Heart right ventricle (tissue), 16 donors: Measurements from ENCODE around the gene UBA6. TPM values are rescaled to one million over a fixed set of nuclear protein-coding genes. Genes with fewer than 3 reads are reported as not detected.
A peak's percentile ranks its signal among the peaks of the same experiment; 100 is the strongest.

ENCODE experiments used
- ATAC-seq, 8 donors: fragments of 200-7000 bp; cut with Tn5 transposase; one replicate each; pipeline ENCODE4 v1.9.1; 2020; ENCODE audit warnings: mild to moderate bottlenecking in 8 of 8, moderate library complexity in 8 of 8, moderate number of reproducible peaks in 1 of 8
- DNase-seq, 2 donors: peaks; one replicate each; pipeline ENCODE4 v3.0.0-alpha.2; 2020
- H3K27ac ChIP-seq, 10 donors: fragments of 200-600 bp; sonication (generic) in 2 of 10; one replicate each; pipeline versions ENCODE4 v1.5.0 to v1.8.0; 2020 to 2022; ENCODE audit warnings: mild to moderate bottlenecking in 3 of 10
- H3K27me3 ChIP-seq, 7 donors: fragments of 200-600 bp; one replicate each; pipeline ENCODE4 v1.8.0; 2021 to 2022; ENCODE audit warnings: mild to moderate bottlenecking in 2 of 7
- H3K36me3 ChIP-seq, 9 donors: fragments of 200-600 bp; sonication (generic) in 1 of 9; one replicate each; pipeline versions ENCODE4 v1.5.0 to v1.8.0; 2020 to 2022; ENCODE audit warnings: mild to moderate bottlenecking in 2 of 9
- H3K4me1 ChIP-seq, 9 donors: fragments of 200-600 bp; sonication (generic) in 1 of 9; one replicate each; pipeline versions ENCODE4 v1.5.0 to v1.8.0; 2020 to 2022; ENCODE audit warnings: mild to moderate bottlenecking in 4 of 9
- H3K4me3 ChIP-seq, 10 donors: fragments of 200-600 bp; sonication (generic) in 2 of 10; one replicate each; pipeline versions ENCODE4 v1.5.0 to v1.8.0; 2020 to 2022; ENCODE audit warnings: mild to moderate bottlenecking in 7 of 10, moderate library complexity in 2 of 10
- H3K9me3 ChIP-seq, 11 donors: fragments of 200-600 bp in 10 of 11; sonication (generic) in 2 of 11; one replicate each; pipeline versions ENCODE4 v1.5.0 to v1.8.0; 2013 to 2022; ENCODE audit warnings: mild to moderate bottlenecking in 2 of 11, control low read depth in 1 of 11, moderate library complexity in 1 of 11
- CTCF ChIP-seq, 9 donors: fragments of 200-600 bp; sonication (generic) in 2 of 9; IDR thresholded peaks; one replicate each; pipeline versions ENCODE4 v1.5.0 to v1.8.0; 2021 to 2022; ENCODE audit warnings: antibody characterized with exemption in 9 of 9, mild to moderate bottlenecking in 5 of 9, moderate library complexity in 1 of 9
- WGBS, 2 donors: extraction: QIAGEN DNeasy Blood & Tissue Kit; methylation state at CpG; one replicate each; pipeline ENCODE4 v1.1.7; 2013; ENCODE audit warnings: inconsistent platforms in 1 of 2; 5-methylcytosine and 5-hydroxymethylcytosine counted together
- intact Hi-C, 10 donors: fragments of 100-400 bp; cut with DNase I; formaldehyde crosslinking; loops; one replicate each; pipeline versions ENCODE4 v1.11.1 to v1.14.2; 2022
- polyA plus RNA-seq, 2 donors: library from polyadenylated mRNA; stranded (reverse); fragments of 200-250 nt; gene quantifications; one replicate each; pipeline ENCODE4 v1.2.3, GENCODE V29; 2013
- total RNA-seq, 10 donors: library from RNA; stranded (reverse); fragmentation: NEBNext Ultra II Directional in 3 of 10; extraction: Animal tissue kit (Norgen Biotek cat#: 25700) in 3 of 10; gene quantifications; one replicate each; pipeline versions ENCODE4 v1.2.1 to v1.2.4, GENCODE V29; 2021 to 2023
- donor health status: Arrhythmogenic right ventricular cardiomyopathy.
- donor health status: ischemic (EF 13 %, LVEDD 7.1; RV severe dilation, severe dysfunction).
- donor health status: healthy with polysubstance abuse.
- donor health status: DM: no; HTN: yes; CAD: no.
- donor health status: DM: no; HTN: no; CAD: no.
- donor health status: ischemic (EF 25% LVEDD 6.9; RV normal size, moderate dysfunction).
- donor health status: ischemic (EF 25% LVEDD 5.7; RV mildly dilated, moderate dysfunction).
- donor health status: healthy.
- donor health status: DM: yes; HTN: yes; CAD: no.
- donor health status: Ischemic cardiomyopathy.
- donor health status: ischemic (EF 35%, LVEDD 5.7; RV mildly dilated, moderate dysfunction).
- donor health status: nonischemic (EF 11% LVEDD 7.7; RV severe dilation, severe dysfunction).
- donor health status: DM: yes; HTN: yes; CAD: no.
- donor health status: PGD.
- donor health status: ischemic (EF 29% LVEDD 5.4; RV normal size, mild dysfunction).
- donor health status: nonischemic (EF 23%, LVEDD 6.1; RV moderate dilation, normal function).

The UBA6 gene
- total and polyA plus RNA-seq, 12 donors, result 2.6 to 35.7 (median 18.1) TPM

GRCh38 chr4:67704843-67705242 lies 3.9 kb upstream of the UBA6 start:
- no peak for TF ChIP-seq CTCF (IDR thresholded peaks at IDR 0.05)
- peaks cover 0 to 4% (median 0%) of the 10 kb centered on the region in 9 donors for H3K36me3 ChIP-seq
- no peak for ATAC-seq
- DNase-seq, result no peak
- intact Hi-C loops, result loop anchor here in 3 of 10 donors (5.0 kb wide), 1 partner anchor 158 kb away; the partner anchor contains the start of gene CENPC (in 3 of the 3)
- H3K9me3 ChIP-seq, result peaks cover 0 to 9% (median 0%) of the 10 kb centered on the region in 11 donors
- H3K27ac ChIP-seq, result no peak overlapping the region
- peaks cover 0 to 16% (median 14%) of the 10 kb centered on the region in 9 donors for H3K4me1 ChIP-seq
- WGBS, 2 donors, result 95 to 99% methylated on average over 2 of the region's 2 CpGs
- no peak overlapping the region for H3K4me3 ChIP-seq
- no peaks in the 10 kb centered on the region for H3K27me3 ChIP-seq

GRCh38 chr4:67702166-67702565 lies 1.2 kb upstream of the UBA6 start:
- Histone ChIP-seq H3K27ac (peak overlapping the region in 3 of 10 donors; percentile 82 to 93 (median 89)), H3K4me3 (peak overlapping the region in 4 of 10 donors; percentile 80 to 94 (median 87)), H3K36me3 (peaks cover 0 to 4% (median 0%) of the 10 kb centered on the region in 9 donors), H3K4me1 (peaks cover 0 to 24% (median 20%) of the 10 kb centered on the region in 9 donors), H3K27me3 (no peaks in the 10 kb centered on the region), H3K9me3 (peaks cover 0 to 9% (median 0%) of the 10 kb centered on the region in 11 donors)
- DNase-seq (no peak), ATAC-seq (no peak)
- intact Hi-C loops, result loop anchor here in 3 of 10 donors (5.0 kb wide), 1 partner anchor 155 kb away; the partner anchor contains the start of gene CENPC (in 3 of the 3)
- WGBS, 2 donors, result 99% methylated on average over 2 of the region's 2 CpGs
- no peak for TF ChIP-seq CTCF (IDR thresholded peaks at IDR 0.05)

DNA sequence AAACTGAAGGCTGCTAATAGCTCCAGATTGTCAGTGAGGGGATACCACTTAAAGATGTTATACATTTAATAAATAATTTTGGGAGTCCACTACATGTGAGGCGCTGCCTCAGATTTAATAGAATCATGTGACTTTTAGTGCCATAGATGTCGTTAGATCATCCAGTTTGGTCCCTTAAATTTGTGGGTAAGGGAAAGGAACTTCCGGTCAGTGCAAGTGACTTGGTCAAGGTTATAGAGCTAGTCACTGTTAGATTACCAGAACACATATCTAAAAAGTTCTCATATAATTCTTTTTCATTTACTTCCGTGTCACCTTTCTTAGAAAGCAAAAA lies 529 bp upstream of the UBA6 start:
- 10 to 11% methylated on average over 4 of the region's 4 CpGs for WGBS, 2 donors
- peaks cover 0 to 5% (median 0%) of the 10 kb centered on the region in 11 donors for H3K9me3 ChIP-seq
- intact Hi-C loops, result loop anchor here in 4 of 10 donors (2.0 to 5.0 kb wide), 2 partner anchors 154 to 159 kb away; partner anchors contain the start of gene CENPC (in 3 of the 4)
- peaks cover 0 to 6% (median 0%) of the 10 kb centered on the region in 9 donors for H3K36me3 ChIP-seq
- H3K4me3 ChIP-seq, result peak overlapping the region; percentile 63 to 94 (median 82)
- H3K27ac ChIP-seq, result peak overlapping the region in 9 of 10 donors; percentile 77 to 93 (median 85)
- DNase-seq, result no peak
- peaks cover 0 to 24% (median 20%) of the 10 kb centered on the region in 9 donors for H3K4me1 ChIP-seq
- H3K27me3 ChIP-seq, result no peaks in the 10 kb centered on the region
- TF ChIP-seq CTCF (IDR thresholded peaks at IDR 0.05), result no peak
- peak in 1 of 8 donors; percentile 8 for ATAC-seq

DNA sequence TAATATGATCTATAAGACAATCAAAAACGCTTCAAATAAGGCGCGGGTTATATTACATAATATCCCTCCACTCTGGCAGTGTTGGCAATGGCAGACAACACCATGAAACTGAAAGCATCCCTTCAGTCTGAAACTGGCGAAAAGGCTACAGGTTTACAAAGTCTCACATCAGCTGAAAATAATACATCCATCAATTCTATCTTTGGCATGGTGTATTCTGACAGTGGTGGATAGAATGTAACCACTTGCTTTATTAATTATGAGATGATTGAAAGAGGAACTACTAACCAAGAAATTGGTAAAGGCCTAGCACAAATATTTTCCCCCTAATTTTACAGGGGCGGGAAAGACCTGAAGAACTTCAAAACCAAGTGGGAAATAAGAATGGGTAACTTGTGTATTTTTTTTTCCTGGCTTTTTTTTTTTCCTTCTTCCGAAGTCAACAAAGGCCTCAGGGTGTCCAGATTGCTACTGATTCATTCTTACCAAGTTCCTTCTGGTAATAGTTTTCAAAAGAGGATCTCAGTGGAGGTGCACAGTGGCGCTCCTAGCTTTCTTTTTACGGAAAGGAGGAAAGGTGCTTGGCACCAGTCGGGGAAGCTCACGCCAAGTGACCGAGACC lies 728 bp downstream of the UBA6 start:
- no peak for TF ChIP-seq CTCF (IDR thresholded peaks at IDR 0.05)
- peaks cover 0 to 24% (median 20%) of the 10 kb centered on the region in 9 donors for H3K4me1 ChIP-seq
- DNase-seq (no peak), ATAC-seq (peak in 5 of 8 donors; percentile 1 to 46 (median 13))
- H3K27me3 ChIP-seq, result no peaks in the 10 kb centered on the region
- intact Hi-C loops, result loop anchor here in 4 of 10 donors (2.0 to 5.0 kb wide), 2 partner anchors 153 to 157 kb away; partner anchors contain the start of gene CENPC (in 3 of the 4)
- no peaks in the 10 kb centered on the region for H3K9me3 ChIP-seq
- H3K36me3 ChIP-seq, result peaks cover 0 to 18% (median 0%) of the 10 kb centered on the region in 9 donors
- peak overlapping the region; percentile 52 to 93 (median 84) for H3K27ac ChIP-seq
- WGBS, 2 donors, result 25 to 26% methylated on average over 11 of the region's 11 CpGs
- peak overlapping the region; percentile 63 to 94 (median 82) for H3K4me3 ChIP-seq
